NCI-H345 treated with DMSO at 0.1 percent for 48 hours (cell line): ENCODE measurements around the gene CCDC9B.

ENCODE experiments used
- DNase-seq: peaks from one replicate; lab custom pipeline; 2025; ENCODE audit not compliant: unreplicated experiment; lab: John Stamatoyannopoulos, UW

The CCDC9B gene

GRCh38 chr15:40331637-40332036 lies 9.1 kb downstream of the CCDC9B start:
- no peak for DNase-seq

GRCh38 chr15:40331026-40331425 lies 9.7 kb downstream of the CCDC9B start:
- no peak for DNase-seq

GRCh38 chr15:40330368-40330836 lies 10.3 kb downstream of the CCDC9B start:
- DNase-seq = no peak

GRCh38 chr15:40329804-40330203 lies 10.9 kb downstream of the CCDC9B start:
- DNase-seq = no peak

GRCh38 chr15:40328751-40329150 lies 12.0 kb downstream of the CCDC9B start:
- no peak for DNase-seq

GRCh38 chr15:40328176-40328575 lies 12.6 kb downstream of the CCDC9B start:
- DNase-seq = no peak

GRCh38 chr15:40327457-40327856 lies 13.3 kb downstream of the CCDC9B start:
- DNase-seq = no peak

GRCh38 chr15:40325700-40326099 lies 15.0 kb downstream of the CCDC9B start:
- no peak for DNase-seq

- no peak for DNase-seq
Measured at GRCh38 chr15:40325188-40325587, 15.6 kb downstream of the CCDC9B start.

GRCh38 chr15:40323953-40324937 lies 16.5 kb downstream of the CCDC9B start:
- DNase-seq = no peak

DNA sequence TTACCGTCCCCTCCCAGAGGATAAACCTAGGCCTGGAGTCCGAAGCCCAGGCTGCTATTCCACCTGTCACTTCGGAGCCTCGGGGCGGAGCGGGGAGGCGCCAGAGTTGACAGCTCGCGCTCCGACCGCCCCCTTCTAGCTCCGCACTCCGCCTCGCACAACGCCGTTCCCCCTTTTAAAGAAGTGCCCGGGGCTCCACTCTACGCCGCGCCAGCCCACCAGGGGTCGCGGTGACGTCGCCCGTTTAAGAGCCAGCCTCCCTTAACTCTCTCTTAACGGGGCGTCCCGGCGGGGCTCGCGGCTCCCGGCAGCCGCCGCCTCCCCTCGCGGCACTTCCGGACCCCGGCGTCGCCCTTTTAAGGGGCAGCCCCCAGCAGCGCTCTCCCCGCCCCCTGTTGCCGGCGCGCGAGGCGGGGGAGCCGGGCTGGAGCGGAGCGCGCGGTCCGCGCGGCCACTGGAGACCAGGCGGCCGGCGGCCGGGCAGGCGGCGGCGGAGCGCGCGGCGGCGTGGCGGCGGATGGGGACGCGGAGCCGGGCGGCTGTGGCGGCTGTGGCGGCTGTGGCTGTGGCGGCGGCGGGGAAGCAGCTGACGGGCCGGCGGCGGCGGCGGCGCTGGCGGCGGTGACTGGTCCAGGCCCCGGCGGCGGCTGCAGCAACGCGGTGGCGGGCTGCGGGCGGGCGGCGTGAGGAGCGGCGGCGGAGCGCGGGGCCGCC lies 17.3 kb downstream of the CCDC9B start, which contains the start of gene INAFM2:
INAFM2 (plus strand) TSS at position 454 of the 714 bp plus-strand sequence. CDS start 364 bp downstream, outside the sequence.
- peak; percentile 54 for DNase-seq

- DNase-seq = peak; percentile 7
Measured at GRCh38 chr15:40322531-40323238, 18.1 kb downstream of the CCDC9B start.

GRCh38 chr15:40320931-40321371 lies 19.8 kb downstream of the CCDC9B start:
- DNase-seq = peak; percentile 48

DNA sequence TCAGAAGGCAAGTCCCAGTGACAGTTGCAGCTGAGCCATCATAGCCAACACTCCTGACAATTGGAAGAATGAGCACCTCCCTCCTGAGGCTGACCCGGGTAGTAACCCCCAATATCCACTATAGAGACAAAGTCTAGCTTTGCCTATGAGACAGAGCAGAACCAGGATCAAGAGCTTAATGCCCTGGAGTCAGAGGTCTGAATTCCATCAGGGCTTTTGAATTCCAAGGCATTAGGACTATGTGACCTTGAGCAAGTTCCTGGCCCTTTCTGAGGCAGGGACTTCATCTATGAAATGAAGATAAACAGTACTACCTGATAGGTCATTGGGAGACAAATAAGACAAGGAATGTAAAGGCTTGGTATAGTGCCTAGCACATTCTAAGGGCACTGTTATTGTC lies 20.3 kb downstream of the CCDC9B start:
- DNase-seq = no peak

DNA sequence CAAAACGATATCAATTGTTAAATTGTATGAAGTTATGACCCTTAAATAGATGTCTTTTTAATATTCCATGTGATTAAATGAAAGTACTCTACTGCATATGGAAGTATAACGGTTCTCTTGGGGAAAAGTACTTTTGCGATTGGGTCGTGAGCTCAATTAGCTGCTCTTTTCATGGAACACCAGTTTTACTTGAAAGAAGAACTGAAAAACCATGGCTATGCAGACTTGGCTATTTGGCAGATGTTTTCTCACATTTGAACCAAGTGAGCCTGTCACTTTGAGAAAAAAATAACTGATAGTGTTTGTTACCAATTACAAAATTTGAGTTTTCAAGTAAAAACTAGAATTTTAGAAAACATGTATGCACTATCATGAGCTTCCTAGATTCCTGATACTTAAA lies 23.2 kb downstream of the CCDC9B start:
- DNase-seq = no peak

GRCh38 chr15:40316931-40317330 lies 23.8 kb downstream of the CCDC9B start:
- DNase-seq = no peak

DNA sequence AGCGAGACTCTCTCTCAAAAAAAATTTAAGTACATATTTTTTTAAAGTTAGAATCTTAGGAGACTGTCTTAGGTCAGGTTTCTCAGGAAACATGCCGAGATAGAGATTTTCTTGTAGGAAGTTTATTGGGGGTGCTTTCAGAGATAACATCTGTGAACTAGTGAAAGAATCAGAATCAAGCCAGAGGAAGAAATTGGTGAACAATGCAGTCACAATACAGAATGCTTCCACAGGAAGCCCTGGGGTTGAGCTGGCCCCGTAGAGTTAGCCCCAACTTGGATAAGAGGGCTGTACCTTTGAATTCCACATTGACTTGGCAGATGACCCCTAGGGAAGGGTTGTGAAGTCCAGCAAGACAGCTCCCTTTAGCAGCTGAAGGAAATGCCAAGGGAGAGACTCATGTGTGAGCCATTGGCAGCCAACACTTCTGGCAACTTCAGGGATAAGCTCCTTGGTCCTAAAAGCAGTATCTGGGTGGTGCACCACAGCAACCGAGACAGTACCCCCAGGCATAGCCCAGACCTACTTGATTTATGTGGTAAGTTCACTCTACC lies 25.9 kb downstream of the CCDC9B start:
- DNase-seq = no peak

GRCh38 chr15:40313531-40314398 lies 27.0 kb downstream of the CCDC9B start:
- DNase-seq = peak; percentile 65

DNA sequence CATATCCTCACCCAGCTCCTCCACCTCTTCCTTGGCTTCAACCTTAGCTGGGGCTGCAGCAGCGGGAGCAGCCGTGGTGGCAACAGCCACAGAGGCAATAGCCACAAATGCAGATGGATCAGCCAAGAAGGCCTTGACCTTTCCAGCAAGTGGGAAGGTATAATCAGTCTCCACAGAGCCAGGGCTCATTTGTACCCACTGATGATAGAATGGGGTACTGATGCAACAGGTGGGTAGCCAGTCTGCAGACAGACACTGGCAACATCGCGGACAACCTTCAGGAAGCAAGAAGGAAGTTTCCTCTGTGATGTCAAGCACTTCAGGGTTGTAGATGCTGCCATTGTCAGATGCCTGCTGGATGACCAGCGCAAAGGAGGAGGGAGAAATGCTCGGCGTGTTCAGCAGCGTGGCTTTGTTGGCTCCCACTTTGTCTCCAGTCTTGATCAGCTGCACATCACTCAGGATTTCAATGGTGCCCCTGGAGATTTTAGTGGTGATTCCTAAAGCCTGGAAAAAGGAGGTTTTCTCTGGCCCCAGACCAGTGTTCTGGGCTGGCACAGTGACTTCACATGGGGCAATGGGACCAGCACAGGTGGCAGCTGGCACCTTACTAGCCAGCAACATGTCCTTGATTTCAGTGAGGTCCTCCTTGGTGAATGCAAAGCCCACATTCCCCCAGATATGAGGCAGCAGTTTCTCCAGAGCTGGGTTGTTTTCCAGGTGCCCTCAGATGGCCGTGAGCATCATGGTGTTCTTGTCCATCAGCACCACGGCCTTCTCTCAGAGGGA lies 28.2 kb downstream of the CCDC9B start:
- DNase-seq = no peak
